Keratinocyte (primary cell): Measurements from ENCODE around the gene PPM1J. TPM values are rescaled to one million over a fixed set of nuclear protein-coding genes. Genes with fewer than 3 reads are reported as not detected.

Experiments used
- DNase-seq: peaks from one replicate; pipeline ENCODE4 v3.0.0-alpha.2; 2011; ENCODE audit warnings: low read depth, missing footprints, low spot score
- FAIRE-seq: peaks from 2 replicates; lab custom pipeline; 2011; peaks lifted over from hg19 to GRCh38; lab: Jason Lieb, UNC
- H2AFZ ChIP-seq: 2 replicates; pipeline ENCODE4 v1.6.0; 2012; ENCODE audit warnings: low read length, control low read depth, inconsistent platforms; ENCODE audit not compliant: control insufficient read depth
- H3K27ac ChIP-seq: 2 replicates; pipeline ENCODE4 v1.5.1; 2011; ENCODE audit warnings: low read length; ENCODE audit not compliant: control insufficient read depth, insufficient read depth
- H3K27me3 ChIP-seq: 3 replicates; pipeline ENCODE4 v1.6.0; 2011; ENCODE audit warnings: low read length; ENCODE audit not compliant: control insufficient read depth, insufficient read depth; ENCODE audit errors: extremely low read depth
- H3K36me3 ChIP-seq, 2 experiments: 2 replicates in 1 of 2; 3 replicates in 1 of 2; pipeline ENCODE4 v1.5.1; 2011; ENCODE audit warnings: low read length in 2 of 2, mild to moderate bottlenecking in 1 of 2; ENCODE audit not compliant: control insufficient read depth in 2 of 2, insufficient read depth in 2 of 2; ENCODE audit errors: extremely low read depth in 1 of 2
- H3K4me1 ChIP-seq: 3 replicates; pipeline ENCODE4 v1.5.1; 2011; ENCODE audit warnings: low read length; ENCODE audit not compliant: control insufficient read depth, insufficient read depth; ENCODE audit errors: extremely low read depth
- H3K4me2 ChIP-seq: 3 replicates; pipeline ENCODE4 v1.6.0; 2011; ENCODE audit warnings: low read depth, low read length; ENCODE audit not compliant: control insufficient read depth, insufficient read depth; ENCODE audit errors: extremely low read depth
- H3K4me3 ChIP-seq, 3 experiments: fragments of 200-600 bp in 1 of 3; sonication (generic) in 1 of 3; 2 replicates in 2 of 3; 3 replicates in 1 of 3; pipeline ENCODE4 v1.5.1; 2011 to 2016; ENCODE audit warnings: low read length in 3 of 3, mild to moderate bottlenecking in 3 of 3, control low read depth in 2 of 3, inconsistent platforms in 1 of 3, low read depth in 1 of 3, mixed read lengths in 1 of 3, mixed run types in 1 of 3, moderate library complexity in 1 of 3; ENCODE audit not compliant: control insufficient read depth in 2 of 3, insufficient read depth in 2 of 3; ENCODE audit errors: extremely low read depth in 1 of 3
- H3K79me2 ChIP-seq: 2 replicates; pipeline ENCODE4 v1.6.0; 2012; ENCODE audit warnings: low read length; ENCODE audit not compliant: control insufficient read depth, insufficient read depth
- H3K9ac ChIP-seq: 3 replicates; pipeline ENCODE4 v1.6.0; 2011; ENCODE audit warnings: low read length; ENCODE audit not compliant: control insufficient read depth, insufficient read depth; ENCODE audit errors: extremely low read depth
- H3K9me1 ChIP-seq: 3 replicates; pipeline ENCODE4 v1.6.0; 2011; ENCODE audit warnings: low read length; ENCODE audit not compliant: control insufficient read depth, insufficient read depth; ENCODE audit errors: extremely low read depth
- H3K9me3 ChIP-seq: 2 replicates; pipeline ENCODE4 v1.5.1; 2012; ENCODE audit warnings: low read depth, low read length; ENCODE audit not compliant: control insufficient read depth
- H4K20me1 ChIP-seq: 3 replicates; pipeline ENCODE4 v1.6.0; 2011; ENCODE audit warnings: low read length; ENCODE audit not compliant: control insufficient read depth, insufficient read depth; ENCODE audit errors: extremely low read depth
- CTCF ChIP-seq, 3 experiments: IDR thresholded peaks in 1 of 3; conservative IDR thresholded peaks in 1 of 3; optimal IDR thresholded peaks in 1 of 3; 2 replicates in 2 of 3; 3 replicates in 1 of 3; pipeline versions ENCODE3 to v1.5.1; 2011; ENCODE audit warnings: low read length in 3 of 3, mild to moderate bottlenecking in 3 of 3, moderate library complexity in 2 of 3, control low read depth in 1 of 3, inconsistent platforms in 1 of 3; ENCODE audit not compliant: insufficient read depth in 2 of 3; ENCODE audit errors: extremely low read depth in 1 of 3
- EZH2 ChIP-seq: IDR thresholded peaks from one replicate; pipeline ENCODE4 v1.6.1; 2012; ENCODE audit warnings: inconsistent platforms, mild to moderate bottlenecking, low read length, moderate library complexity
- dilution Hi-C: fragments of 300-500 bp; cut with MboI; formaldehyde crosslinking; loops from one replicate; pipeline ENCODE4 v1.7.0; 2020; ENCODE audit warnings: low sequenced_read_pairs; ENCODE audit not compliant: extremely low pct_ligation_motif_present
- polyA plus RNA-seq, 5 experiments: library from polyadenylated mRNA; depleted of rRNA in 3 of 5; stranded (reverse) in 3 of 5; stranded (forward) in 1 of 5; unstranded in 1 of 5; fragments of >200 nt; gene quantifications; 1 replicate in 1 of 5; 2 replicates in 3 of 5; 3 replicates in 1 of 5; pipeline versions ENCODE4 v1.2.1 to v1.2.3, GENCODE V29; 2011 to 2012; ENCODE audit warnings: missing spikeins in 2 of 5, low read depth in 1 of 5, low replicate concordance in 1 of 5

Gene PPM1J
- polyA plus RNA-seq, 1 donor (not counting 4 experiments of a cell fraction or from before 2014, with no cell fraction given) = 7.7 TPM

GRCh38 chr1:112695276-112695675 lies 19.9 kb downstream of the PPM1J start:
- no peaks in the 10 kb centered on the region for H3K27me3 ChIP-seq
- H3K79me2 ChIP-seq = no peaks in the 10 kb centered on the region
- H3K36me3 ChIP-seq = peaks cover 26 to 28% of the 10 kb centered on the region in 2 experiments
- H3K9me3 ChIP-seq = no peaks in the 10 kb centered on the region
- H3K9ac ChIP-seq = no peak overlapping the region
- H4K20me1 ChIP-seq = peaks cover 5% of the 10 kb centered on the region
- peaks cover 10% of the 10 kb centered on the region for H3K4me1 ChIP-seq
- no peak overlapping the region for H3K4me2 ChIP-seq
- peaks cover 2% of the 10 kb centered on the region for H3K9me1 ChIP-seq
- FAIRE-seq (no peak), DNase-seq (no peak)
- dilution Hi-C loops = no loop called here
- H3K27ac ChIP-seq = no peak overlapping the region
- TF ChIP-seq EZH2 (no peak), CTCF (optimal IDR thresholded peaks at IDR 0.05 in 1 of 3, IDR thresholded peaks at IDR 0.05 in 1 of 3, conservative IDR thresholded peaks at IDR 0.05 in 1 of 3; ENCODE audit: extremely low read depth in 1 of 3, insufficient read depth in 2 of 3, low read length in 3 of 3) (no peak)
- H2AFZ ChIP-seq = no peak overlapping the region
- no peak overlapping the region for H3K4me3 ChIP-seq

- no peak overlapping the region for H3K9ac ChIP-seq
- no peaks in the 10 kb centered on the region for H3K27me3 ChIP-seq
- H3K4me3 ChIP-seq = no peak overlapping the region
- H3K9me1 ChIP-seq = no peaks in the 10 kb centered on the region
- H3K79me2 ChIP-seq = no peaks in the 10 kb centered on the region
- no peak overlapping the region for H2AFZ ChIP-seq
- H3K4me1 ChIP-seq = peaks cover 4% of the 10 kb centered on the region
- DNase-seq (no peak), FAIRE-seq (no peak)
- no peak overlapping the region for H3K27ac ChIP-seq
- H3K9me3 ChIP-seq = no peaks in the 10 kb centered on the region
- no peaks in the 10 kb centered on the region for H4K20me1 ChIP-seq
- peaks cover 26% of the 10 kb centered on the region in 2 experiments for H3K36me3 ChIP-seq
- no peak overlapping the region for H3K4me2 ChIP-seq
- TF ChIP-seq EZH2 (no peak), CTCF (optimal IDR thresholded peaks at IDR 0.05 in 1 of 3, IDR thresholded peaks at IDR 0.05 in 1 of 3, conservative IDR thresholded peaks at IDR 0.05 in 1 of 3; ENCODE audit: extremely low read depth in 1 of 3, insufficient read depth in 2 of 3, low read length in 3 of 3) (no peak)
- dilution Hi-C loops = no loop called here
Measured at GRCh38 chr1:112694363-112694929, 20.7 kb downstream of the PPM1J start.
